HT1080 (cell line): Measurements from ENCODE around the gene FAM210A. TPM values are rescaled to one million over a fixed set of nuclear protein-coding genes. Genes with fewer than 3 reads are reported as not detected.

Experiments used
- DNase-seq: peaks from one replicate; pipeline ENCODE4 v3.0.0-alpha.2; 2015; ENCODE audit warnings: low read depth
- total RNA-seq: library from RNA; depleted of rRNA; stranded (reverse); fragments of >200 nt; shearing (Covaris generic); gene quantifications from 2 replicates; pipeline ENCODE4 v1.2.3, GENCODE V29; 2014

The FAM210A gene
- total RNA-seq, 1 experiment from 2014 or later: 51.1 TPM

DNA sequence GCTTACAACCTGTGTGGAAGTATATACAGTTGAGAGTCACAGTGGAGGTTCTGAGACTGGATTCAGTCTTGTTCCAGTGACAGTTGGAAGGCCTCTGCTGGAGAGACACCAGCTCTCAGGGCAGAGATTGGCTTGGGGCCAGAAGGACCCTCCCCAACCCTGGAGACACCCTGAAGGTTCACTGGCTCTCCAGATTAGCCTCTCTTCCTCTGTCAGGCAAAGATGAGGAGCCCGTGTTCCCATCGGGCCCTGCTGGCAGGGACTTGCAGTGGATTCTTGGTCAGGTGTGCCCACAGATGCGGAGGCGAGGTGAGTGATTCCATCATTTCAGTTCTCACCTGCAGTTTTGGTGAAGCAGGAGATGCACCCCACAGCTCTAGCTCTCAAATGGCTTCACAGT lies 78.6 kb downstream of the FAM210A start:
- no peak for DNase-seq

DNA sequence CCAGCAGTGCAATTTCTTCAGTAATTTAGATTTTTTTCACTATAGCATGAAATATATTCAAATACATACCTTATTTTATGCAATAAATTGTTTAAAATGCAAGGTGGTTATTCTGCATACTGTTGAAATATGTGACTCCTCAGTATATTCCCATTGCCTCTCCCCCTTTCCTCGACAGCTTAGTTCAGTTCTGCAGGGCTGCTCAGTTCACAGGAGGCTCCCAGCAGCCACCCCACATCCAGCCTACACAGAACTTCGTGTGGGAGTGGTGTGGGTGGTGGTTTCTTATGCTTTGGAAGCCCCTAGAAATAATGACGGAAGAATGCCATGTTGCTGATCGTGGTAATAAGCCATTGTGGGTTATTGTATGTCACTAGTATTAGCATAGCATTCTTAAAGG lies 79.7 kb downstream of the FAM210A start:
- no peak for DNase-seq

DNA sequence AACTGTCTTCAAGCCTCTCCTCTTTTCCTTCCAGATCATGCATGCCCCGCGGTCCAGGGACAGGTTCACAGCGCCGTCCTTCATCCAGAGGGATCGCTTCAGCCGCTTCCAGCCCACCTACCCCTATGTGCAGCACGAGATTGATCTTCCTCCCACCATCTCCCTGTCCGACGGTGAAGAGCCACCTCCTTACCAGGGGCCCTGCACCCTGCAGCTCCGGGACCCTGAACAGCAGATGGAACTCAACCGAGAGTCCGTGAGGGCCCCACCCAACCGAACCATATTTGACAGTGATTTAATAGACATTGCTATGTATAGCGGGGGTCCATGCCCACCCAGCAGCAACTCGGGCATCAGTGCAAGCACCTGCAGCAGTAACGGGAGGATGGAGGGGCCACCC lies 81.3 kb downstream of the FAM210A start:
- DNase-seq: no peak

GRCh38 chr18:13643261-13643751 lies 83.1 kb downstream of the FAM210A start:
- no peak for DNase-seq

DNA sequence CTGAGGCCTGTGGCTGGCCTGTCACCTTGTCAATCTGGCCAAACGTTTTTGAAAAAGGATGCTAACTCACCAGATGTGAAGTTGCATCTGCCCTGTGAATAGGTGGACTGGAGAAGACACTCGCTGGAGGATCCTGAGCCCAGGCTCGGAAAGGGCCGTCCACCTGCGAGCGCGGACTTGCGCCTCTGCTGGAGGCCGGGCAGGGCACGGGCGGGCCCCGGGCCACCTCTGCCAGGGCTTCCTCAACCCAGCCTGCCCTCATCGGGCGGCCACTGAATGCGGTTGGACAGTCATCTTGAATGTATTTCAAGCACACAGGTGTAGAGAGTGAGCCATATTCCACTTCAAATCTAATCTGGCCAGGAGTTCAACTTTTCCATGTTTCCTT lies 83.9 kb downstream of the FAM210A start:
- no peak for DNase-seq

- no peak for DNase-seq
Measured at GRCh38 chr18:13641551-13642439, 84.6 kb downstream of the FAM210A start.

DNA sequence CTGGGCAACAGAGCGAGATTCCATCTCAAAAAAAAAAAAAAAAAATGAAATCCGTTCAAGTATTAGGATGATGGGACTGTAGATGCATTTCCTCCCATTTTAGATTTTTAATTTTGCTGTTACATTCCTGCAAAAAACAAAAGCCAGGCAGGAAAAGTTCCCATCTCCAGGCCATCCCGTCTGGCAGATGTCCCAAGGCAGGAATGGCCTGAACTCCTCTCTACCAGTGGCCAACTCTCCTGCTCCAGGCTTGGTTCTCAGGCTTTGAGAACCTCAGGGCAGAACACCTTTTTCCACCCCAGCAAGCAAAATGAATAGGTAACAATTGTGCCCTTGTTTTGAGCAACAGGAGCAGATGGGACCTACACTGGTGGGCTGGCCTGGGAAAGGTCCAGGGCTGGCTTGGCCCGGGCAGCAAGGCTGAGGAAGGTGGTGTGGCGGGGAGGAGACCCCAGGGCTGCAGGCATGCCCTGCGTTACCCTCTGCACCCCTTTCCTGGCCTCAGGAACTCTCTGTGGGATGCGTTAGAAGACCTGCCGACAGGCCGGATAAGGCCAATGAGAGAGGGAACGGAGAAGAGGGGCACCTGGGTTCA lies 86.0 kb downstream of the FAM210A start:
- no peak for DNase-seq

- DNase-seq: no peak
Measured at GRCh38 chr18:13638719-13639595, 87.4 kb downstream of the FAM210A start.

DNA sequence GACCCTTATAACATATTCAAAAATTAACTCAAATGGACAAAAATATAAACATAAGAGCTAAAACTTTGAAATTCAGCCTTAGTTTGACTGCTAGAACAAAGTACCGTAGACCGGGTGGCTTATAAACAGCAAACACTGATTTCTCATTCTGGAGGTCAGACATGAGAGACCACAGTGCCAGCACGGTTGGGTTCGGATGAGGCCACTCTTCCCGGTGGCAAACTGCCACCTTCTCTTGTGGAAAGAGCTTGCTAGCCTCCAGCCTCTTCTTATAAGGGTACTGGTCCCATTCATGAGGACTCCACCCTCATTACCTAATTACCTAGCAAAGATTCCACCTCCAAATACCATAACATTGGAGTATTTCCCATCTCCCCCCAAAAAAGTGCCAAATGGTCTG lies 91.3 kb downstream of the FAM210A start:
- DNase-seq: no peak

DNA sequence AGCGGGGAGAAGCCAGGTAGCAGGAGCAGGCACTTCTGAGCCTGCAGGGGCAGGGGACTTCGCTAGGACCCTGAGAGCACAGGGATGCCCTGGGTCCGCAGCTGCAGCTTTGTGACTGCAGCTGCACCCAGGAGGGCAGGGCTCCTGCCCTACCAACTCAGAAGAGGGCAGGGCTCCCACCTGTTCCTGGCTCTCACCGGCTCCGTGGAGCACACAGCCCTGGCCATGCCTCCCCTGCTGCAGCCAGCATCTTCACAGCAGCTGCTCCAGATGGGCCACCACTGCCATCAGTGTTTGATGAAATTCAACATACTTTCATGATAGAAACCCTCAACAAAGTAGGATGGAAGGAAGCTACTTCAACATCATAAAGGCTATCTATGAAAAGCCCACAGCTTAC lies 92.7 kb downstream of the FAM210A start:
- no peak for DNase-seq

GRCh38 chr18:13630716-13631268 lies 95.6 kb downstream of the FAM210A start:
- DNase-seq: no peak

- DNase-seq: peak; percentile 55
Measured at GRCh38 chr18:13629841-13630715, 96.3 kb downstream of the FAM210A start.

DNA sequence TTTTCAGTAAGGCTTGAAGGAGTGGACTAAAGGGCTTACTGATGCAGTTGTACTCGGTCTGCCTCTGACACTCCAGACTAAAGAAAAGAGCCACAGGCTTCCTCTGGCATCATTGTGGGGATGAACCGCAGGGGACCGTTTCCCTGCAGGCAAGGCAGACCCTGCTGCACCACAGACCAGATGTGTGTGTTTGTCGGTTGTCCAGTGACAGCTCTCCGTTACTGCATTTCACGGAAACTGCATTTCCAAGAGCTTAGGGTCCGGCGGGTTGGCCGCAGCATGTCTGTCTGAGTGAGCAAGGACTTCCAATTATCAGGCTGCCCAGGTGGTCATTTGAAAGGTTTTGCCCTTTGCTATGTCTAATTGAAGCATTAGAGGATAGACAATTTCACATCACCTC lies 98.1 kb downstream of the FAM210A start:
- no peak for DNase-seq

- DNase-seq: no peak
Measured at GRCh38 chr18:13627639-13628038, 98.7 kb downstream of the FAM210A start.

DNA sequence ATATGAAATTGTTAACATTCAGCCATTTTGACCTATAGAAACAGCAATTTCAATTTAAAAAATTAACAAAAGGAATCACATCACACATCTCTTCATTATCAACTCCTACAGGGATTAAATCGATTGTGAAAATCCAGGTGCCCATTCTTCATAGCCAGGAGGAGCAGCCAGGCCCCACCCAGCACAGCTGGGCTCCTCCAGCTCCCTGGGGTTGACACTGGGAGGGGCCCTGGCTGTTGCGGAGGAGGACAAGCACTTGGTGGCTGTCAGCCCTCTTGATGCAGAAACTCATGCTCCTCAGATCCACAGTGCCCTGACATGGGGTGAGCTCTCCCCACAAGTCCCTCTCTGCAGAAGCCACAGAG lies 99.8 kb downstream of the FAM210A start:
- DNase-seq: no peak

DNA sequence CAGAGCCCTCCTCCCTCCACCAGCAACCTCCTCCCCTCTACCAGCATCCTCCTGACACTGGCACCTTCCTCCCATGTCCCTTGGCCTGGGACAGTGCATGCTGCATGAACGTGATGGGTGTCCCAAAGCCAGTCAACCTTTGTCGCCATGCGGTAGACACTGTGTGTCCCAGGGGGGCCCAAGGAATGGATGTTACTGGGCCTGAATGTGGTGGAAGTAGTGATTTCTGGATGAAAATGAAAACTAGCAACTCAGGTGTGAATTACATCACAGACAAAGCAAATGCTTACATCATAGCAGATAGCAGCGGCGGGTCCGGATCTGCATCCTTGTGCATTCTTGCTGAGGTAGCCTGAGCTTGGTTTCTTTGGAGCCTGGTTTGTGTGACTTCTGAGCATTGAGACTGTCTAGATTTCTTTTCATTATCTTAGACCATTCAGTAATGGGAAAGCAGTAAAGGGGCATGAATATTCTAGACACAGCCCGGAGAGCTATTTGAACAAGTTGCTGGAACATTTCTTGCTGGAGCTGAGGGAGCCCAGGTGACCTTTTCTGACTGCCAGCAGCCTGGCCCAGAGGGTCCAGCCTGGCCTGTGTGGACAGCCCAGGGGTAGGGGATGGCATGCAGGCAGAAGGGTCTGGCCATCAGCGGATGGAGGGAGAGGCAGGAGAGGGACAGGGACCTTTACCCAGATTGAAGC lies 100.4 kb downstream of the FAM210A start:
- DNase-seq: no peak

DNA sequence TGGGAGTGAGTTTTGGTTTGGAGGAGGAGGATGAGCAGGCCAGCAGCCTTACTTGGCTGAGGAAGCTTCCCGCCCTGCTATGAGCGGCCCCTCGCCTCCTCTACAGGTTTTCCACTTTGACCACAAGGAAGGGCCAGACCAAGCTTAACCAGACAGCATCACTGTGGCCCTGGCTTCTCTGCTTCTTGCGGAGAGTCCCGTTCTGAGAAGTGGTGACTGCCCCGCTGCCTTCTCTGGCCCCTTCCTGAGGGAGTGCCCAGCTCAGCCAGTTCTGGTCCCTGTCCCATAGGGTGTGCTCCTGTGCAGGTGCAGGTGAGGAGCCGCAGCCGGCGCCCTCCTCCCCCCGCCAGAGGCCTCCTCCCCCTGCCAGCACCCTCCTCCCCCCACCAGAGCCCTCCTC lies 101.0 kb downstream of the FAM210A start:
- no peak for DNase-seq

DNA sequence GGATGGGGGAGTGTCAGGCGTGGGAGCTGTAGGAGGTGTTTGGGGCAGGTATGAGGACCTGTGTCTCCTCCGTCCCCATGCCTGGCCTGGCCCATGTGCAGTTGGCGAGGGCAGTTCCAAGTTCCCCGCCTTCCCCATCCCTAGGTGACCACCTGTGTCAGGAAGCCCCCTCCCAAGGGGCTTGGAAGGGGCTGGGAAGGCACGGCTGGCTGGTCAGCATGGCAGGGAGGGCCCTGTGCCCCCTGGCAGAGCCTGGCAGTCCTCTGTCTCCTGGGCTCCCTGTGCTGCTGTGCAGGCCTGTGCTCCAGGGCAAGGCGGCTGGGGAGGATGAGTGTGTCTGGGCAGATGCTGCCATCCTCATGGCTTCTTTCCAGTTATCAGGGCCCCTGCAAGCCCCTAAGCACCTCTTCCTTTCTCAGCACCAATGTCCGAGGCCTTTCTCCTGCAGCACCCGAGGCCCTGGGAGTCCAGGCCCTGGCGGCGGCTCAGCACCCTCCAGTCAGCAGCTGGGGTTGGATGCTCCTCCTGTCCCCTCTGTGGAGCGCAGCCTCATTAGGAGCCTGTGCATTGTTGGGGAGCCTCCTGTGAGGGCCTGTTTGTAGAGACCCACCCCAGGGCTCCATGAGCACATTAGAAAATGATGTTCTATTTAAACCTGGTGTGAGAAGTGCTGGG lies 101.7 kb downstream of the FAM210A start:
- no peak for DNase-seq

DNA sequence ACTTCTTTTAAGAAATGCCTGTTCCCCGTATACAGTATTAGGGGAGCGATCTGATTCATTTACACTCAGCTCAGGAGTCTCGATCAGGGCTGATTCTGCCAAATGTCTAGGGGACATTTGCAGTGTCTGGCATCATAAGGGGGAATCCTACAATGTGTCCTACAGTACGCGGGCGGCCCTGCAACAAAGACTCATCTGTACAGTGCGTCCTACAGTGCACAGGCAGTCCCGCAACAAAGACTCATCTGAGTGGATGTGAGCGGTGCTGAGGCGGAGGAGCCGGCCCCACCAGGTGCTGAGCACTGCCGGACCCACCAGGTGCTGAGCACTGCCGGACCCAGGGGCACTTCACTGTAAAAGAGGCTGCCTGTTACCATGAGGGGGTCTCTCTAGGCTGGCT lies 102.5 kb downstream of the FAM210A start:
- no peak for DNase-seq
